HG02623 (cell line): ENCODE results near the gene EIF3I.

Experiments
- ATAC-seq: cut with Tn5 transposase; IDR thresholded peaks from one replicate; pipeline ENCODE4 v1.9.1; 2021; ENCODE audit warnings: moderate library complexity; ENCODE audit not compliant: unreplicated experiment

Gene EIF3I

DNA sequence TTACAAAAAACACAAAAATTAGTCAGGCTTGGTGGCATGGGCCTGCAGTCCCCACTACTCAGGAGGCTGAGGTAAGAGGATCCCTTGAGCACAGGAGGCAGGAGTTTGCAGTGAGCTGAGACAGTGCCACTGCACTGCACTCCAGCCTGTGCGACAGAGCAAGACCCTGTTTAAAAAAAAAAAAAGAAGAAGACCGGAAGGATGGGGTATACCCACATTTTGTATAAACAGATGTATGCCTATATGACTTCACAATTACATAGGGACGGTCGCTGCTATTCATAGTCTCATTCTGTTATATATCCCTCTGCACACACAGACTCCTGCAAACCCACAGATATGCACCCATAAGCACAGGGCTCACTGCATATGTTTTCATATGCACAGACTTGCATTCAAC lies 41.5 kb downstream of the EIF3I start:
- no peak for ATAC-seq

GRCh38 chr1:32265846-32266245 lies 43.6 kb downstream of the EIF3I start:
- no peak for ATAC-seq

DNA sequence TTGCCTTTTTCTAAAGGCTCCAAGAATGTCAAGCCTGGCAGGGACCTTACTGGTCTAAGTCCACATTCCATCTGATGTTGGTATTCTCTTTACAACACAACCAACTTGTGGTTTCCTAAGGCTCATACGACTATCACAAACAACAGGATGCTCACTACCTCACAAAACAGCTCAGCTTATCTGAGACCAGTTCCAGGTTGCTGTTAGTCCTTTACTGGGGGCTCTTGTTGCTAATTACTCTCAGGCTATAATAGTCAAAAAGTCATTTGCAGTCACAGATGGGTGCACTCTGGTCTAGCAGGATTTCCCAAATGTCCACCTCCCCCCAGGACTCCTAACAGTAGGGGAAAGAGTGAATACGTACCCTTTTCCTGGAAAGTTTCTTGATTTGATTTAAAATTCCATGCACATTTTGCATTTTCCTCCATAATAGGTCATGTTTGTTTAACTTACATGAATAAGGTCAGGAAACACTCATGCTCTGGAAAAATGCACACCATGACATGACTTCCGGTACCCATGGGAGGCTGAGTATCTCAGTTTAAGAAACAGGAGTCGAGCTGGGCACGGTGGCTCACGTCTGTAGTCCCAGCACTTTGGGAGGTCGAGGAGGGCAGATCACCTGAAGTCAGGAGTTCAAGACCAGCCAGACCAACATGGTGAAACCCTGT lies 44.8 kb downstream of the EIF3I start:
- no peak for ATAC-seq

GRCh38 chr1:32269744-32270143 lies 47.5 kb downstream of the EIF3I start:
- no peak for ATAC-seq

DNA sequence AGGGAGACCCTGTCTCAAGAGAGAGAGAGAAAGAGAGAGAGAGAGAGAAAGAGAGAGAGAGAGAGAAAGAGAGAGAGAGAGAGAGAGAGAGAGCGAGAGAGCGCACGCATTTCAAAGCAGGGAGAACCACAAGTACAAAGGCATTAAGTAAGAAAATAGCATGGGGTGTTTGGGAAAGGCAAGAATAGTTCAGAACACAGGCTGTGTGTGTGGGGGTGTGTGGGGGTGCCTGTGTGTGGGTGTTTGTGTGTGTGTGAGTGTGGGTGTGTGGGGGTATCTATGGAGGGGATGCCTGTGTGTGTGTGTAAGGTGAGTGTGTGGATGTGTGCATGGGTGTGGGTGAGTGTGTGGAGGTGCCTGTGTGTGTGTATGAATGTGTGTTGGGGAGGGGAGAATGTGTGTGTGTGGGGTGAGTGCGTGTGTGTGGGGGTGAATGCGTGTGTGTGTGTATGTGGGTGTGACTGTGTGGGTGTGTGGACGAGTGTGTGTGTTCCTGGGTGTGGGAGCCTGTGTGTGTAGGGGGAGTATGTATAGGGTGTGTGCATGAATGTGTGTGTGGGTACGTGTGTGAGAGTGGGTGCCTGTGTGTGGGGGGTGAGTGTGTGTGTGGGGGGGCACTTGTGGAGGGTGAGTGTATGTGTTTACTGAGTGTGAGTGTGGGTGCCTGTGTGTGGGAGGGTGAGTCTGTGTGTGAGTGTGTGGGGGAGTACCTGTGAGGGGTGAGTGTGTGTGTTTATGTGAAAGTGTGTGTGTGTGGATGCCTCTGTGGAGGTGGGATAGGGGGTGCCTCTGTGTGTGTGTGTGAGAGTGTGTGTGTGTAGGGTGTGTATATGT lies 50.6 kb downstream of the EIF3I start:
- ATAC-seq, result no peak

- ATAC-seq, result no peak
Measured at GRCh38 chr1:32273391-32274208, 51.4 kb downstream of the EIF3I start.

- ATAC-seq, result no peak
Measured at GRCh38 chr1:32274646-32275340, 52.6 kb downstream of the EIF3I start.

GRCh38 chr1:32275424-32275823 lies 53.2 kb downstream of the EIF3I start:
- ATAC-seq, result no peak

GRCh38 chr1:32276032-32276782 lies 54.0 kb downstream of the EIF3I start:
- ATAC-seq, result no peak
